Astrocyte (in vitro differentiated cells and primary cell): ENCODE data around the gene MST1.

ENCODE experiments used
- EZH2 ChIP-seq: IDR thresholded peaks from 2 replicates; pipeline ENCODE4 v1.6.1; 2012; ENCODE audit warnings: mild to moderate bottlenecking, low read length, inconsistent platforms; ENCODE audit not compliant: insufficient read depth
- TF ChIP-seq, protein P1 (sequence below): IDR thresholded peaks from 2 replicates; pipeline ENCODE4 v1.5.1; 2011; ENCODE audit warnings: low read depth, mild to moderate bottlenecking, inconsistent platforms, low read length, moderate library complexity; ENCODE audit not compliant: insufficient read depth

DNA sequence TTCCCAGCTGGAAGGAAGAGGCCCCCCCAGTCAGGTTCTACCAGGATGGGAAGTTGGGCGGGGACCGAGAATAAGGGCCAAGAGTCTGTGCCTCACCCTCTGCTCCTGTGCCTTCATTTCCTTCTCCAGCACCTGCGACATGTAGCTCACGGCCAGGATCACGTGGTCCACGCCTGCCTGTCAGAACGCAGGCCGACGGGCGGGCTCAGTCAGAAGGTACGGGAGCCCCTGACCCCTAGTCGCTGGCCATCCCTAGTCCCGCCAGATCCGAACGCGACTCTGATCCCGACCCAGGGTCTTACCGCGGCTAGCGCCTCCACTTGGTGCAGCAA lies 34.0 kb upstream of the MST1 start:
- TF ChIP-seq, protein P1, sequence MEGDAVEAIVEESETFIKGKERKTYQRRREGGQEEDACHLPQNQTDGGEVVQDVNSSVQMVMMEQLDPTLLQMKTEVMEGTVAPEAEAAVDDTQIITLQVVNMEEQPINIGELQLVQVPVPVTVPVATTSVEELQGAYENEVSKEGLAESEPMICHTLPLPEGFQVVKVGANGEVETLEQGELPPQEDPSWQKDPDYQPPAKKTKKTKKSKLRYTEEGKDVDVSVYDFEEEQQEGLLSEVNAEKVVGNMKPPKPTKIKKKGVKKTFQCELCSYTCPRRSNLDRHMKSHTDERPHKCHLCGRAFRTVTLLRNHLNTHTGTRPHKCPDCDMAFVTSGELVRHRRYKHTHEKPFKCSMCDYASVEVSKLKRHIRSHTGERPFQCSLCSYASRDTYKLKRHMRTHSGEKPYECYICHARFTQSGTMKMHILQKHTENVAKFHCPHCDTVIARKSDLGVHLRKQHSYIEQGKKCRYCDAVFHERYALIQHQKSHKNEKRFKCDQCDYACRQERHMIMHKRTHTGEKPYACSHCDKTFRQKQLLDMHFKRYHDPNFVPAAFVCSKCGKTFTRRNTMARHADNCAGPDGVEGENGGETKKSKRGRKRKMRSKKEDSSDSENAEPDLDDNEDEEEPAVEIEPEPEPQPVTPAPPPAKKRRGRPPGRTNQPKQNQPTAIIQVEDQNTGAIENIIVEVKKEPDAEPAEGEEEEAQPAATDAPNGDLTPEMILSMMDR = no peak
- no peak for TF ChIP-seq EZH2
